H9 (cell line): ENCODE data around the gene BIRC3. TPM values are rescaled to one million over a fixed set of nuclear protein-coding genes. Genes with fewer than 3 reads are reported as not detected.

Source experiments
- DNase-seq: peaks from one replicate; pipeline ENCODE4 v3.0.0-alpha.2; 2017
- H2AFZ ChIP-seq: one replicate; pipeline ENCODE4 v1.6.1; 2013; ENCODE audit warnings: mild to moderate bottlenecking, low read length, control low read depth, moderate library complexity
- H2AK5ac ChIP-seq: 2 replicates; pipeline ENCODE4 v1.6.1; 2013; ENCODE audit warnings: low read length, control low read depth, mixed read lengths; ENCODE audit not compliant: insufficient read length
- H2BK120ac ChIP-seq: one replicate; pipeline ENCODE4 v1.6.1; 2013; ENCODE audit warnings: low read depth, mild to moderate bottlenecking, low read length, control low read depth, inconsistent platforms; ENCODE audit not compliant: poor library complexity, severe bottlenecking
- H2BK12ac ChIP-seq: 2 replicates; pipeline ENCODE4 v1.6.1; 2013; ENCODE audit warnings: low read length, control low read depth, mixed read lengths, low read depth; ENCODE audit not compliant: insufficient read length
- H2BK15ac ChIP-seq: 2 replicates; pipeline ENCODE4 v1.6.1; 2013; ENCODE audit warnings: low read depth, low read length, control low read depth
- H2BK20ac ChIP-seq: one replicate; pipeline ENCODE4 v1.6.1; 2013; ENCODE audit warnings: low read depth, mild to moderate bottlenecking, low read length, control low read depth, inconsistent platforms; ENCODE audit not compliant: poor library complexity, severe bottlenecking
- H2BK5ac ChIP-seq: 2 replicates; pipeline ENCODE4 v1.6.1; 2013; ENCODE audit warnings: low read length, control low read depth, mixed read lengths; ENCODE audit not compliant: insufficient read length
- H3K14ac ChIP-seq: 2 replicates; pipeline ENCODE4 v1.6.1; 2013; ENCODE audit warnings: low read length, control low read depth; ENCODE audit not compliant: insufficient read depth
- H3K18ac ChIP-seq: 2 replicates; pipeline ENCODE4 v1.6.1; 2013; ENCODE audit warnings: low read depth, mild to moderate bottlenecking, mixed read lengths, low read length, control low read depth; ENCODE audit not compliant: insufficient read length
- H3K23ac ChIP-seq: 2 replicates; pipeline ENCODE4 v1.6.1; 2013; ENCODE audit warnings: low read length, control low read depth, mixed read lengths, low read depth; ENCODE audit not compliant: insufficient read length
- H3K23me2 ChIP-seq: 2 replicates; pipeline ENCODE4 v1.6.1; 2013; ENCODE audit warnings: low read depth, mild to moderate bottlenecking, mixed read lengths, low read length, control low read depth; ENCODE audit not compliant: insufficient read length, poor library complexity, severe bottlenecking
- H3K27ac ChIP-seq: 2 replicates; pipeline ENCODE4 v1.5.1; 2013; ENCODE audit warnings: low read length, control low read depth, mixed read lengths, low read depth; ENCODE audit not compliant: insufficient read length
- H3K27me3 ChIP-seq: 2 replicates; pipeline ENCODE4 v1.6.1; 2013; ENCODE audit warnings: low read length, control low read depth, inconsistent platforms; ENCODE audit not compliant: insufficient read depth
- H3K4ac ChIP-seq: 2 replicates; pipeline ENCODE4 v1.6.1; 2013; ENCODE audit warnings: low read depth, mild to moderate bottlenecking, control low read depth, inconsistent platforms, low read length, moderate library complexity
- H3K4me1 ChIP-seq: 2 replicates; pipeline ENCODE4 v1.6.1; 2013; ENCODE audit warnings: low read length, control low read depth, inconsistent platforms; ENCODE audit not compliant: insufficient read depth
- H3K4me2 ChIP-seq: 2 replicates; pipeline ENCODE4 v1.6.1; 2013; ENCODE audit warnings: low read length, control low read depth, mixed read lengths; ENCODE audit not compliant: insufficient read length, insufficient read depth
- H3K56ac ChIP-seq: 2 replicates; pipeline ENCODE4 v1.6.1; 2013; ENCODE audit warnings: low read depth, mild to moderate bottlenecking, mixed read lengths, low read length, control low read depth; ENCODE audit not compliant: insufficient read length
- H3K79me1 ChIP-seq: 2 replicates; pipeline ENCODE4 v1.6.1; 2013; ENCODE audit warnings: low read depth, mild to moderate bottlenecking, moderate library complexity, low read length, control low read depth, inconsistent platforms; ENCODE audit not compliant: insufficient read depth, poor library complexity, severe bottlenecking
- H3K79me2 ChIP-seq: 2 replicates; pipeline ENCODE4 v1.6.1; 2013; ENCODE audit warnings: low read length, control low read depth, inconsistent platforms; ENCODE audit not compliant: insufficient read depth
- H3K9ac ChIP-seq: 2 replicates; pipeline ENCODE4 v1.6.1; 2013; ENCODE audit warnings: low read length, control low read depth, mixed read lengths; ENCODE audit not compliant: insufficient read length; ENCODE audit errors: extremely low read depth
- H3K9me3 ChIP-seq: one replicate; pipeline ENCODE4 v1.6.1; 2013; ENCODE audit warnings: low read depth, low read length, inconsistent platforms; ENCODE audit not compliant: control insufficient read depth
- H3T11ph ChIP-seq: one replicate; pipeline ENCODE4 v1.6.1; 2013; ENCODE audit warnings: mild to moderate bottlenecking, low read length, control low read depth, inconsistent platforms
- H4K20me1 ChIP-seq: one replicate; pipeline ENCODE4 v1.6.1; 2013; ENCODE audit not compliant: control insufficient read depth, insufficient read length, insufficient read depth
- H4K5ac ChIP-seq: 2 replicates; pipeline ENCODE4 v1.6.1; 2013; ENCODE audit warnings: low read depth, mild to moderate bottlenecking, mixed read lengths, low read length, control low read depth; ENCODE audit not compliant: insufficient read length
- H4K8ac ChIP-seq: replicated peaks from 2 replicates; pipeline ENCODE4 v1.6.1; 2013; ENCODE audit warnings: low read length, control low read depth, mixed read lengths, low read depth; ENCODE audit not compliant: insufficient read length
- H4K91ac ChIP-seq: 2 replicates; pipeline ENCODE4 v1.6.1; 2013; ENCODE audit warnings: low read depth, mild to moderate bottlenecking, moderate library complexity, mixed read lengths, low read length, control low read depth; ENCODE audit not compliant: insufficient read length
- H3K27ac Mint-ChIP-seq, 3 experiments: 2 replicates in 2 of 3; 3 replicates in 1 of 3; pipeline ENCODE4 v1.8.0; 2020 to 2021; ENCODE audit warnings: mixed read lengths in 3 of 3, mild to moderate bottlenecking in 1 of 3, moderate library complexity in 1 of 3
- H3K27me3 Mint-ChIP-seq: 2 replicates; pipeline ENCODE4 v1.8.0; 2021; ENCODE audit warnings: low read depth, mild to moderate bottlenecking, moderate library complexity, mixed read lengths
- H3K36me3 Mint-ChIP-seq, 3 experiments: 2 replicates in 2 of 3; 3 replicates in 1 of 3; pipeline ENCODE4 v1.8.0; 2020 to 2021; ENCODE audit warnings: low read depth in 3 of 3, mixed read lengths in 3 of 3; ENCODE audit not compliant: insufficient read depth in 1 of 3
- H3K4me1 Mint-ChIP-seq, 2 experiments: 2 replicates each; pipeline ENCODE4 v1.8.0; 2020; ENCODE audit warnings: mixed read lengths in 2 of 2
- H3K4me3 Mint-ChIP-seq, 2 experiments: 2 replicates in 1 of 2; 3 replicates in 1 of 2; pipeline ENCODE4 v1.8.0; 2020 to 2021; ENCODE audit warnings: mild to moderate bottlenecking in 2 of 2, mixed read lengths in 2 of 2, moderate library complexity in 1 of 2
- H3K9me3 Mint-ChIP-seq, 2 experiments: 2 replicates in 1 of 2; 3 replicates in 1 of 2; pipeline ENCODE4 v1.8.0; 2020; ENCODE audit warnings: mild to moderate bottlenecking in 2 of 2, mixed read lengths in 2 of 2, moderate library complexity in 1 of 2
- CTCF ChIP-seq: fragments of 200-600 bp; sonication (generic); conservative IDR thresholded peaks from 3 replicates; pipeline ENCODE4 v1.8.0; 2021; ENCODE audit warnings: antibody characterized with exemption, mild to moderate bottlenecking
- WGBS: extraction: QIAGEN DNeasy Blood & Tissue Kit; methylation state at CpG from one replicate; pipeline ENCODE4 v1.1.7; 2013; ENCODE audit warnings: missing lambda C conversion rate, low lambda C conversion rate, mixed read lengths; ENCODE audit not compliant: insufficient read length; ENCODE audit errors: extremely low coverage; 5-methylcytosine and 5-hydroxymethylcytosine counted together
- total RNA-seq: library from RNA; stranded (reverse); gene quantifications from 2 replicates; pipeline ENCODE4 v1.2.1, GENCODE V29; 2021

The BIRC3 gene
- total RNA-seq, 1 experiment from 2014 or later = 0.04 TPM

- no peak overlapping the region for H3T11ph ChIP-seq
- H3K23me2 ChIP-seq = no peaks in the 10 kb centered on the region
- H3K18ac ChIP-seq = no peak overlapping the region
- H3K14ac ChIP-seq = no peak overlapping the region
- H4K5ac ChIP-seq = no peak overlapping the region
- no peak overlapping the region for H4K8ac ChIP-seq
- no peaks in the 10 kb centered on the region for H4K20me1 ChIP-seq
- no peak overlapping the region for H3K4ac ChIP-seq
- no peaks in the 10 kb centered on the region for H3K36me3 Mint-ChIP-seq
- H3K9me3 Mint-ChIP-seq = no peaks in the 10 kb centered on the region
- H2BK120ac ChIP-seq = no peak overlapping the region
- no peak overlapping the region for H4K91ac ChIP-seq
- no peak overlapping the region for H2AK5ac ChIP-seq
- H3K79me1 ChIP-seq = no peaks in the 10 kb centered on the region
- no peaks in the 10 kb centered on the region for H3K79me2 ChIP-seq
- no peak overlapping the region for H2BK20ac ChIP-seq
- H3K27me3 ChIP-seq = no peaks in the 10 kb centered on the region; the same call in 1 of the 2 replicates
- H3K27ac Mint-ChIP-seq = no peak overlapping the region
- H3K27me3 Mint-ChIP-seq = peaks cover 7% of the 10 kb centered on the region
- H3K9me3 ChIP-seq = no peaks in the 10 kb centered on the region
- no peak for DNase-seq
- H2BK12ac ChIP-seq = no peak overlapping the region
- H3K27ac ChIP-seq = no peak overlapping the region
- H2BK15ac ChIP-seq = no peak overlapping the region
- H2BK5ac ChIP-seq = no peak overlapping the region
- no peak overlapping the region for H3K23ac ChIP-seq
- H3K4me3 Mint-ChIP-seq = no peak overlapping the region
- H3K4me1 Mint-ChIP-seq = no peaks in the 10 kb centered on the region
- H2AFZ ChIP-seq = no peak overlapping the region
- H3K9ac ChIP-seq = no peak overlapping the region
- H3K4me2 ChIP-seq = no peak overlapping the region
- H3K4me1 ChIP-seq = no peaks in the 10 kb centered on the region
- WGBS = no CpG with 5 or more reads among the region's 1 CpG
- no peak overlapping the region for H3K56ac ChIP-seq
- TF ChIP-seq CTCF = no peak
Observed at GRCh38 chr11:102323542-102324251, 6.4 kb downstream of the BIRC3 start.
